ENCODE data around the gene ZGPAT. TPM values are rescaled to one million over a fixed set of nuclear protein-coding genes. Genes with fewer than 3 reads are reported as not detected.

The ZGPAT gene
- total RNA-seq, 1 donor from 2014 or later: 27.2 TPM

- Histone ChIP-seq H3K27ac (no peak overlapping the region), H3K27me3 (ENCODE audit: low read depth) (no peaks in the 10 kb centered on the region), H3K9me3 (no peaks in the 10 kb centered on the region), H3K4me3 (no peak overlapping the region), H3K36me3 (peaks cover 39% of the 10 kb centered on the region), H3K4me1 (peaks cover 28% of the 10 kb centered on the region)
- TF ChIP-seq CTCF (IDR thresholded peaks at IDR 0.05): no peak
- intact Hi-C loops (cut with DNase I): no loop called here
- no peak for DNase-seq
- ATAC-seq: no peak
Observed at GRCh38 chr20:63734946-63735858, 27.4 kb downstream of the ZGPAT start.

- Histone ChIP-seq H3K4me1 (peaks cover 31% of the 10 kb centered on the region), H3K4me3 (peak within 1 kb of the TSS; percentile 68), H3K36me3 (peaks cover 35% of the 10 kb centered on the region), H3K9me3 (no peaks in the 10 kb centered on the region), H3K27me3 (ENCODE audit: low read depth) (no peaks in the 10 kb centered on the region), H3K27ac (peak within 1 kb of the TSS; percentile 65)
- TF ChIP-seq CTCF (IDR thresholded peaks at IDR 0.05): no peak
- ATAC-seq (peak in 1 of 2 donors; percentile 1), DNase-seq (peak; percentile 56)
- intact Hi-C loops (cut with DNase I): no loop called here
Observed at GRCh38 chr20:63735859-63736718, 28.2 kb downstream of the ZGPAT start, which contains the start of gene LIME1. TSS of gene LIME1 (plus strand) at chr20:63736664. CDS start at chr20:63737550, 886 bp downstream.

- peaks cover 40% of the 10 kb centered on the region for H3K36me3 ChIP-seq
- intact Hi-C loops (cut with DNase I): no loop called here
- H3K4me3 ChIP-seq: peak overlapping the region; percentile 68
- peak overlapping the region; percentile 65 for H3K27ac ChIP-seq
- H3K9me3 ChIP-seq: no peaks in the 10 kb centered on the region
- H3K4me1 ChIP-seq: peaks cover 42% of the 10 kb centered on the region
- no peak for TF ChIP-seq CTCF (IDR thresholded peaks at IDR 0.05)
- DNase-seq (no peak), ATAC-seq (no peak)
- no peaks in the 10 kb centered on the region for H3K27me3 ChIP-seq (ENCODE audit: low read depth)
Observed at GRCh38 chr20:63736893-63737694, 29.3 kb downstream of the ZGPAT start.

- H3K27me3 ChIP-seq (ENCODE audit: low read depth): no peaks in the 10 kb centered on the region
- peaks cover 45% of the 10 kb centered on the region for H3K36me3 ChIP-seq
- H3K27ac ChIP-seq: peak overlapping the region; percentile 65
- peak overlapping the region; percentile 68 for H3K4me3 ChIP-seq
- DNase-seq (no peak), ATAC-seq (no peak)
- intact Hi-C loops (cut with DNase I): no loop called here
- H3K9me3 ChIP-seq: no peaks in the 10 kb centered on the region
- TF ChIP-seq CTCF (IDR thresholded peaks at IDR 0.05): no peak
- H3K4me1 ChIP-seq: peaks cover 43% of the 10 kb centered on the region
Observed at GRCh38 chr20:63737695-63737944, 29.8 kb downstream of the ZGPAT start.

All from lower lobe of right lung (tissue), 2 donors.